Measurements from ENCODE around the gene CEP135. TPM values are rescaled to one million over a fixed set of nuclear protein-coding genes. Genes with fewer than 3 reads are reported as not detected.

CEP135 gene
- total and polyA plus RNA-seq, 2 donors (not counting 1 experiment from before 2014, with no cell fraction given) = 4.6 to 5.9 TPM

DNA sequence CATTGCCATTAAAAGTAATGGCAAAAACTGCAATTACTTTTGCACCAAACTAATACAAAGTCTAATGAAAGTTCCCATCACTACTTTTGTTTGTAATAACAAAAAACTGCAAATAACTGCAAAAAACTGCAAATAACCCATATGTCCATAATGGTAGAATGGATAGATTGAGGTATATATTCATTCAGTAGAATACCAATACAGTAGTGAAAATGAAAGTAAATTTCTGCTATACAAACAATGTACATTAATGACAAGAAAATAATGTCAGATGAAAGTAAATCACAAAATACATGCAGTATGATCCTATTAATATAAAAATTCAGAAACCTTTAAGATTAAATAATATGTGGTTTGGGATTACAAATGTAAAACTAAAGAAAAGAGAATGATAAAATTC is 41.3 kb upstream of the CEP135 start:
- Histone ChIP-seq H3K9ac (ENCODE audit: insufficient read depth, low read length) (no peak overlapping the region), H4K20me1 (ENCODE audit: control insufficient read depth, extremely low read depth, insufficient read depth, low read length) (no peaks in the 10 kb centered on the region), H2AFZ (ENCODE audit: low read length) (no peak overlapping the region), H3K27ac (ENCODE audit: insufficient read depth, low read length) (no peak overlapping the region), H3K4me3 (replicated peaks in 1 of 4; ENCODE audit: control extremely low read depth in 1 of 4, insufficient read depth in 1 of 4, low read depth in 3 of 4, low read length in 4 of 4) (no peak overlapping the region), H3K9me3 (ENCODE audit: control insufficient read depth, insufficient read depth, low read depth, low read length) (no peaks in the 10 kb centered on the region), H3K4me1 (ENCODE audit: control insufficient read depth, extremely low read depth, insufficient read depth, low read length) (no peaks in the 10 kb centered on the region), H3K79me2 (ENCODE audit: control insufficient read depth, insufficient read depth, low read length) (no peaks in the 10 kb centered on the region), H3K4me2 (ENCODE audit: extremely low read depth, insufficient read depth, low read length) (no peak overlapping the region), H3K27me3 (ENCODE audit: control insufficient read depth, insufficient read depth, low read length) (no peaks in the 10 kb centered on the region), H3K36me3 (ENCODE audit: control insufficient read depth, insufficient read depth, low read length) (no peaks in the 10 kb centered on the region)
- TF ChIP-seq, protein P1, sequence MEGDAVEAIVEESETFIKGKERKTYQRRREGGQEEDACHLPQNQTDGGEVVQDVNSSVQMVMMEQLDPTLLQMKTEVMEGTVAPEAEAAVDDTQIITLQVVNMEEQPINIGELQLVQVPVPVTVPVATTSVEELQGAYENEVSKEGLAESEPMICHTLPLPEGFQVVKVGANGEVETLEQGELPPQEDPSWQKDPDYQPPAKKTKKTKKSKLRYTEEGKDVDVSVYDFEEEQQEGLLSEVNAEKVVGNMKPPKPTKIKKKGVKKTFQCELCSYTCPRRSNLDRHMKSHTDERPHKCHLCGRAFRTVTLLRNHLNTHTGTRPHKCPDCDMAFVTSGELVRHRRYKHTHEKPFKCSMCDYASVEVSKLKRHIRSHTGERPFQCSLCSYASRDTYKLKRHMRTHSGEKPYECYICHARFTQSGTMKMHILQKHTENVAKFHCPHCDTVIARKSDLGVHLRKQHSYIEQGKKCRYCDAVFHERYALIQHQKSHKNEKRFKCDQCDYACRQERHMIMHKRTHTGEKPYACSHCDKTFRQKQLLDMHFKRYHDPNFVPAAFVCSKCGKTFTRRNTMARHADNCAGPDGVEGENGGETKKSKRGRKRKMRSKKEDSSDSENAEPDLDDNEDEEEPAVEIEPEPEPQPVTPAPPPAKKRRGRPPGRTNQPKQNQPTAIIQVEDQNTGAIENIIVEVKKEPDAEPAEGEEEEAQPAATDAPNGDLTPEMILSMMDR (conservative IDR thresholded peaks at IDR 0.05 in 1 of 2, IDR thresholded peaks at IDR 0.05 in 1 of 2; ENCODE audit: low read depth in 1 of 2, low read length in 2 of 2) = no peak
- no peak for TF ChIP-seq EZH2 (IDR thresholded peaks at IDR 0.05; ENCODE audit: low read length, missing control alignments)
- DNase-seq (ENCODE audit: low read depth in 2 of 2) = no peak

GRCh38 chr4:55910140-55910539 is 38.6 kb upstream of the CEP135 start:
- H4K20me1 ChIP-seq (ENCODE audit: control insufficient read depth, extremely low read depth, insufficient read depth, low read length) = no peaks in the 10 kb centered on the region
- H3K4me2 ChIP-seq (ENCODE audit: extremely low read depth, insufficient read depth, low read length) = no peak overlapping the region
- H3K4me1 ChIP-seq (ENCODE audit: control insufficient read depth, extremely low read depth, insufficient read depth, low read length) = no peaks in the 10 kb centered on the region

GRCh38 chr4:55912249-55912648 is 36.5 kb upstream of the CEP135 start:
- no peak for TF ChIP-seq EZH2 (IDR thresholded peaks at IDR 0.05; ENCODE audit: low read length, missing control alignments)
- TF ChIP-seq, protein P1 (conservative IDR thresholded peaks at IDR 0.05 in 1 of 2, IDR thresholded peaks at IDR 0.05 in 1 of 2; ENCODE audit: low read depth in 1 of 2, low read length in 2 of 2) = no peak
- Histone ChIP-seq H3K36me3 (ENCODE audit: control insufficient read depth, insufficient read depth, low read length) (no peaks in the 10 kb centered on the region), H3K9ac (ENCODE audit: insufficient read depth, low read length) (no peak overlapping the region), H2AFZ (ENCODE audit: low read length) (no peak overlapping the region), H3K27me3 (ENCODE audit: control insufficient read depth, insufficient read depth, low read length) (no peaks in the 10 kb centered on the region), H3K4me2 (ENCODE audit: extremely low read depth, insufficient read depth, low read length) (no peak overlapping the region), H3K27ac (ENCODE audit: insufficient read depth, low read length) (no peak overlapping the region), H3K4me3 (replicated peaks in 1 of 4; ENCODE audit: control extremely low read depth in 1 of 4, insufficient read depth in 1 of 4, low read depth in 3 of 4, low read length in 4 of 4) (no peak overlapping the region), H4K20me1 (ENCODE audit: control insufficient read depth, extremely low read depth, insufficient read depth, low read length) (no peaks in the 10 kb centered on the region), H3K79me2 (ENCODE audit: control insufficient read depth, insufficient read depth, low read length) (no peaks in the 10 kb centered on the region), H3K9me3 (ENCODE audit: control insufficient read depth, insufficient read depth, low read depth, low read length) (no peaks in the 10 kb centered on the region), H3K4me1 (ENCODE audit: control insufficient read depth, extremely low read depth, insufficient read depth, low read length) (no peaks in the 10 kb centered on the region)
- DNase-seq (ENCODE audit: low read depth in 2 of 2) = no peak

More at GRCh38 chr4:55910140-55910539, 38.6 kb upstream of the CEP135 start:
- no peak overlapping the region for H3K27ac ChIP-seq (ENCODE audit: insufficient read depth, low read length)
- TF ChIP-seq, protein P1 (conservative IDR thresholded peaks at IDR 0.05 in 1 of 2, IDR thresholded peaks at IDR 0.05 in 1 of 2; ENCODE audit: low read depth in 1 of 2, low read length in 2 of 2) = no peak
- TF ChIP-seq EZH2 (IDR thresholded peaks at IDR 0.05; ENCODE audit: low read length, missing control alignments) = no peak
- H3K4me3 ChIP-seq (replicated peaks in 1 of 4; ENCODE audit: control extremely low read depth in 1 of 4, insufficient read depth in 1 of 4, low read depth in 3 of 4, low read length in 4 of 4) = no peak overlapping the region
- H3K36me3 ChIP-seq (ENCODE audit: control insufficient read depth, insufficient read depth, low read length) = no peaks in the 10 kb centered on the region
- no peak overlapping the region for H2AFZ ChIP-seq (ENCODE audit: low read length)
- DNase-seq (ENCODE audit: low read depth in 2 of 2) = peak in 1 of 2 donors; percentile 52
- no peaks in the 10 kb centered on the region for H3K27me3 ChIP-seq (ENCODE audit: control insufficient read depth, insufficient read depth, low read length)
- no peaks in the 10 kb centered on the region for H3K79me2 ChIP-seq (ENCODE audit: control insufficient read depth, insufficient read depth, low read length)
- no peak overlapping the region for H3K9ac ChIP-seq (ENCODE audit: insufficient read depth, low read length)
- H3K9me3 ChIP-seq (ENCODE audit: control insufficient read depth, insufficient read depth, low read depth, low read length) = no peaks in the 10 kb centered on the region

All from fibroblast of lung (primary cell).